HG03354 (cell line): ENCODE data around the gene IP6K2.
"Not testable (repeated sequence)": the region's sequence is repeated elsewhere in the genome, so short reads cannot be mapped to it uniquely, and the experiment has no call there.

ENCODE experiments used
- ATAC-seq: cut with Tn5 transposase; IDR thresholded peaks from one replicate; pipeline ENCODE4 v1.9.1; 2021; ENCODE audit warnings: mild to moderate bottlenecking; ENCODE audit not compliant: unreplicated experiment, poor library complexity, severe bottlenecking

The IP6K2 gene

DNA sequence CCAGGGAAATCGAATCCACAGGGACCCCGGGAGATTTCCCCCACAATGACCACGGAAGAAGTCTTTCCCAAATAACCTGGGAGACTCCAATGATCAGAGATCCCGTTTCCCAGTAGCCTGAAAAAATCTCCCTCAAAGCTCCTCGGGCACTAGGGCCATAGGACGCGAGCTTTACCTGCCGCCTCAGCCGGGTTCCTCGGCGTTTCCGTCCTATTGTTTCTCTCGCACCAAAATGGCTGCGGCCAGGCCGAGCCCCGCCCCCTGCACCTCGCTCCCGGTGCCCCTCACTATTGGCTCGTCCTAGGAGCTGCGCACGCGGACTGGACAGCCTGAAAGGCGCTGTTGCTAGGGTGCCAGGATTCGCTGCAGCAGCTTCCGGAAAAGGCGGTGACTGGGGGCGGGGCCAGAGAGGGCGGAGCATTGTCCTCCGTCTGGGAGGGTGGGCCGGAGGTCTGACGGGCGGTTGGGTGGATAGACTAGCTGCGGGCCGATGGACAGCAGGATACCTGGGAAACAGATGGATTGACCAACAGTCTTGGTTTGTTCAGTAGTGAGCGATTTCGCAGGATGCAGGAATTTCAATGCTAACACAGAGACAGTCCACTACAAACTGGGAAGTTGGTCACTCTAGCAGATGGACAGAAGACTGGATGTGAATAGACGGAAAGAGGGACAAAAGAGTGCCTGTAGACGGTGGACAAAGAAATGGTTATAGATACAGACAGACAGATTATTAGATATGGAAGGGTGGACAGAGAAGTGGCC lies at the start of gene IP6K2:
IP6K2 (minus strand) TSS at position 240 of the 765 bp plus-strand sequence. CDS start 21,930 bp downstream, outside the sequence.
- ATAC-seq, result peak; percentile 99

- no peak for ATAC-seq
Observed at GRCh38 chr3:48765376-48765775, 48.4 kb upstream of the IP6K2 start.

DNA sequence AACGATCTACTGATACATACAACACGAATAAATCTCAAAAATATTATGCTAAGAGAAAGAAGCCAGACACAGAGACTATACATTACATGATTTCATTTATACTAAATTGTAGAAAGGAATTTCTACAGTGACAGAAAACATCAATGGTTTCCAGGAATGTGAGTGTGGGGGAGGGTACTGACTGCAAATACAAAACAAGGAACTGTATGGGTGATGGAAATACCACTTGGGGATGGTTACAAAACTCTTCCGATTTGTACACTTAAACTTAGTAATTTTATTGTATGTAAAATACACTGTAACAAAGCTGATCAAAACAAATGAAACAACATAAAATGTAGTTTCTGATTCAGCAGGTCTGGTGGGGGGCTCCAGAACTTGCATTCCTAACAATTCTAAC lies 45.8 kb upstream of the IP6K2 start:
- ATAC-seq, result no peak

GRCh38 chr3:48759991-48760540 lies 43.0 kb upstream of the IP6K2 start:
- ATAC-seq, result not testable (repeated sequence)

DNA sequence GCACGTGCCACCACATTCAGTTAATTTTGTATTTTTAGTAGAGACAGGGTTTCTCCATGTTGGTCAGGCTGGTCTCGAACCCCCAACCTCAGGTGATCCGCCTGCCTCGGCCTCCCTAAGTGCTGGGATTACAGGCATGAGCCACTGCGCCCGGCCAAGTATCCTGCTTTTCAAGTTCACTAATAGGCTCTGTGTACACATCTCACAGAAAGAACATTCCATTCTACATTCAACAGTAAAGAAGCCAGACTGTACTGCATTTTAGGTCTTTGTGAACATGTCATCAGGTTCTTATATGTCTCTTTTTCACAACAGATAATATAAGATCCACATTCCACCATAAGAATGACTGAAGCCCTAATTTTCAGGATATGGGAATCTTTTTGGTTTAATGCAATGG lies 42.5 kb upstream of the IP6K2 start:
- ATAC-seq, result not testable (repeated sequence)

GRCh38 chr3:48759071-48759470 lies 42.0 kb upstream of the IP6K2 start:
- no peak for ATAC-seq

DNA sequence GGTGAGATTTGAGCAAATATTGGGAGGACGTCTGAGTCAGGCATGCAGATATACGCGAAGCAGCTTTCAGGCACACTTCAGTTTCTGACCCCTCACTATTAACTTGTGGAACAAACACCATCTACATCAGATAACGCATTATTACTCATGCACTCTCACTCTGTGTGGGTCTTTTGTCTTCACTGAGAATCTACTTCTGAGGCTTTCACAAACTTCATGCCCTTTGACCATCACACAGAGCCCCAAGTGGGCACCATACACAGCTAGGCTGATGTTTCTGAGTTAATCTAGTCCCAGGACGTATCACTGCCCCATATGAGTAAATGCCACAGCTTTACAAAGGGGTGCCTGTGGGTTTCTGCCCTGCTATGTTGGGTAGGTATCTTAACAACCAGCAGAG lies 39.6 kb upstream of the IP6K2 start:
- no peak for ATAC-seq

DNA sequence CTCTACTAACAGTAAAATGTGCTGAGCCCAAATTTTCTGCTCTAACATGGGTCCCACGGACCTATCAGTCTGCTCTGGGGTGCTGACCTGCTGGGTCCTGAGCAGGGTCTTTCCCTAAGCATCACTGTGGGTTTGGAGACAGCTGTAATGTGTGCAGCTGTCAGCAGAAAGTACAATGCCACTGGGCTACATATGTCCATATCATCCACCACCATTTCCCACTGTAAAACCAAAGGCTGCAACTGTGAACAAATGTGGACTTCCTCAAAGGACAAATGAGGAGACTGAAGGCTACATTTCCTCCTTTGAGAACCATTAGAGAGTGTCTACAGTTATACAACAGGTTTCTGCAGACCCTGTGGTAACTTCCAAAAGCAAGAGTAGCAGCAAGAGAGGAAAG lies 33.8 kb upstream of the IP6K2 start:
- no peak for ATAC-seq

DNA sequence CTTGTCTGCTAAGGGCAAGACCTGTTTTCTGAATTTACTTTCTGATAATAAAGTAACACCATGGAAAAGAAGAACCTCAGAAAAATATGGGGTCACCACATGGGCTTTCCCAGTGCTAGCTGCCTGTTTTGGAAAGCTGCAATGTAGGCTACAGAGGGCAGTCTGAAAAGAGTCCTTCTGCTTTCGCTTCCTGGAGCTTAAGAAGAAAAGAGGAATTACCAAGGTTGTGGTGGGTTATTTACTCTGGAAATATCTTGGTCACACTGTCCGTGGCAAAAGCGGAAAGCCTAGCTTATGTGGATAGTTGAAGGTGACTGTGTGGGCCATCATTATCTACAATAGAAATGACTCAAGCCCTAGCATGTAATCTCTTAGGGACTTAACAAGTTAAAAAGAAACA lies 31.7 kb upstream of the IP6K2 start:
- no peak for ATAC-seq

DNA sequence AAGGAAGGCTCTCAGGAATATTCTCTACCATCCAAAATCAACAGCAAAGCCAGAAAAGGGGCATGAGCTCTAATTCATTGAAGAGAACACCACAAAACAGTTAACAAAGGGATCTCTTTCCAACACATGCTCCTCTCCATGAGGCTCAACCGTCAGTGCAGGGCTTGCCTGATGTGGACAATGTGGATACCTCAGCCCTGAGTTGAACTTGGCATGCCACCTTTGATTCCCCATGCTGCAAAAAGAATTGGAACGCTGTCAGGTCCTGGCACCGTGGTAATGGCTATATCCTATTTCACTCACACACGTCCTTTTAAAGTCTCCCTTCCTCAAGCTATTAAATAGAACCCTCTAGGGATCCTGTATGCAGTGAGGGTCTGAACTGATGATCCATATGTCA lies 30.7 kb upstream of the IP6K2 start:
- no peak for ATAC-seq

GRCh38 chr3:48747015-48747615 lies 30.1 kb upstream of the IP6K2 start:
- ATAC-seq, result no peak

- no peak for ATAC-seq
Observed at GRCh38 chr3:48743773-48744172, 26.8 kb upstream of the IP6K2 start.

GRCh38 chr3:48741226-48741625 lies 24.2 kb upstream of the IP6K2 start:
- ATAC-seq, result not testable (repeated sequence)

GRCh38 chr3:48739955-48740823 lies 23.2 kb upstream of the IP6K2 start:
- ATAC-seq, result peak; percentile 68

GRCh38 chr3:48739617-48739954 lies 22.6 kb upstream of the IP6K2 start:
- ATAC-seq, result peak; percentile 22

GRCh38 chr3:48738926-48739616 lies 22.1 kb upstream of the IP6K2 start:
- ATAC-seq, result no peak

DNA sequence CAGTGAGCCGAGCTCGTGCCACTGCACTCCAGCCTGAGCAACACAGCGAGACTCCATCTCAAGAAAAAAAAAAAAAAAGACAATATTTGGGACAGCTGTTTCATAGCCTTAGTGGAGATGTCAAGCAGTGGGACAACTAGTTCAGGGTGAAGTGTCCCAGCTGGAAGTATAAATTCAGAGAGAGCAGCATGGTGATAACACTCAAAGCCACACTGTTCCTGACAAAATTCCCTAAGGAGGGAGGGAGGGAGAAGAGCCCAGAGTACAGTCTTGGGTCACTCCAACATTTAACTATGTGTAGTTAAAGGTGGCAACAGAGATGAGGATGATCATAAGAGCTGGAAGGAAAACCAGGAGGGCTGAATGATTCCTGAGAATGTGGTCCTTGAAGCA lies 21.1 kb upstream of the IP6K2 start:
- no peak for ATAC-seq

GRCh38 chr3:48735075-48735767 lies 18.2 kb upstream of the IP6K2 start:
- ATAC-seq, result not testable (repeated sequence)

DNA sequence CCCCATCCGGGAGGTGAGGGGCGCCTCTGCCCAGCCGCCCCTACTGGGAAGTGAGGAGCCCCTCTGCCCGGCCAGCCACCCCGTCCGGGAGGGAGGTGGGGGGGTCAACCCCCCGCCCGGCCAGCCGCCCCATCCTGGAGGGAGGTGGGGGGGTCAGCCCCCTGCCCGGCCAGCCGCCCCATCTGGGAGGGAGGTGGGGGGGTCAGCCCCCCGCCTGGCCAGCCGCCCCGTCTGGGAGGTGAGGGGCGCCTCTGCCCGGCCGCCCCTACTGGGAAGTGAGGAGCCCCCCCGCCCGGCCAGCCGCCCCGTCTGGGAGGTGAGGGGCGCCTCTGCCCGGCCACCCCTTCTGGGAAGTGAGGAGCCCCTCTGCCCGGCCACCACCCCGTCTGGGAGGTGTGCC lies 17.5 kb upstream of the IP6K2 start:
- ATAC-seq, result not testable (repeated sequence)
